Thoracic aorta (tissue), 2 donors: ENCODE measurements around the gene CCNB1. TPM values are rescaled to one million over a fixed set of nuclear protein-coding genes. Genes with fewer than 3 reads are reported as not detected.

ENCODE experiments used
- ATAC-seq: fragments of 150-250 bp; one replicate; pipeline ENCODE4 v1.8.0; 2017; ENCODE audit warnings: low read depth; ENCODE audit not compliant: insufficient number of reproducible peaks, low FRiP score
- DNase-seq: peaks from one replicate; pipeline ENCODE4 v3.0.0-alpha.2; 2020; ENCODE audit warnings: low spot score
- H3K27ac ChIP-seq, 2 donors: fragments of 200-600 bp; sonication (generic); 1 replicate in 1 of 2; 2 replicates in 1 of 2; pipeline ENCODE4 v1.5.1; 2016; ENCODE audit warnings: mild to moderate bottlenecking in 2 of 2, moderate library complexity in 2 of 2
- H3K27me3 ChIP-seq: fragments of 200-600 bp; sonication (generic); replicated peaks from 2 replicates; pipeline ENCODE4 v1.6.0; 2016; ENCODE audit warnings: mild to moderate bottlenecking; ENCODE audit not compliant: insufficient read depth
- H3K36me3 ChIP-seq: fragments of 200-600 bp; sonication (generic); one replicate; pipeline ENCODE4 v1.5.1; 2016
- H3K4me1 ChIP-seq, 2 donors: fragments of 200-600 bp; sonication (generic); 1 replicate in 1 of 2; 2 replicates in 1 of 2; pipeline versions ENCODE4 v1.5.1 to v1.6.0; 2016; ENCODE audit warnings: low read depth in 2 of 2, mild to moderate bottlenecking in 1 of 2; ENCODE audit not compliant: control insufficient read depth in 1 of 2
- H3K4me3 ChIP-seq: fragments of 200-600 bp; sonication (generic); 2 replicates; pipeline ENCODE4 v1.5.1; 2016; ENCODE audit warnings: mild to moderate bottlenecking
- H3K9me3 ChIP-seq: fragments of 200-600 bp; sonication (generic); 2 replicates; pipeline ENCODE4 v1.5.1; 2016
- total RNA-seq, 2 donors: library from RNA; depleted of rRNA; stranded (reverse); fragments of >200 nt; gene quantifications; one replicate each; pipeline versions ENCODE4 v1.1.0 to v1.2.3, GENCODE V29; 2016
- TF ChIP-seq, protein P1 (sequence below): fragments of 200-600 bp; sonication (generic); IDR thresholded peaks from one replicate; pipeline ENCODE4 v1.5.1; 2019; ENCODE audit warnings: antibody characterized with exemption

Gene CCNB1
- total RNA-seq, 2 donors from 2014 or later: 9.4 TPM; not detected in 1

DNA sequence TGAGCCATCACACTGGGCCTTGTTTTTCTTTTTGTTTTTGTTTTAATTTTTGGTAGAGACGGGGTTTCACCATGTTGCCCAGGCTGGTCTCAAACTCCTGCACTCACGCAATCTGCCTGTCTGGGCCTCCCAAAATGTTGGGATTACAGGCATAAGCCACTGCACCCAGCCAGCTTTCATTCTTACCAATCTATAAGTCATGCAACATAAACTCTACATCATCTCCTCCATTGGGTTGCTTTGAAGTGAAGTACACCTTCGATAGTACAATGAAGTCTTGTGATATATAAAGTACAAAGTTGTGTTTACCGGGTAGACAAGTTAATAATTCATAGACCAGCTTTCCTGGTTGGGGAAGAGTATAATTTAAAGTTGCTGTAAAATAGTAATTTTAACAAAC lies 58.9 kb downstream of the CCNB1 start:
- Histone ChIP-seq H3K4me1 (no peaks in the 10 kb centered on the region), H3K9me3 (no peaks in the 10 kb centered on the region), H3K36me3 (peaks cover 26% of the 10 kb centered on the region), H3K4me3 (no peak overlapping the region), H3K27ac (no peak overlapping the region), H3K27me3 (no peaks in the 10 kb centered on the region)
- DNase-seq (no peak), ATAC-seq (no peak)
- TF ChIP-seq, protein P1, sequence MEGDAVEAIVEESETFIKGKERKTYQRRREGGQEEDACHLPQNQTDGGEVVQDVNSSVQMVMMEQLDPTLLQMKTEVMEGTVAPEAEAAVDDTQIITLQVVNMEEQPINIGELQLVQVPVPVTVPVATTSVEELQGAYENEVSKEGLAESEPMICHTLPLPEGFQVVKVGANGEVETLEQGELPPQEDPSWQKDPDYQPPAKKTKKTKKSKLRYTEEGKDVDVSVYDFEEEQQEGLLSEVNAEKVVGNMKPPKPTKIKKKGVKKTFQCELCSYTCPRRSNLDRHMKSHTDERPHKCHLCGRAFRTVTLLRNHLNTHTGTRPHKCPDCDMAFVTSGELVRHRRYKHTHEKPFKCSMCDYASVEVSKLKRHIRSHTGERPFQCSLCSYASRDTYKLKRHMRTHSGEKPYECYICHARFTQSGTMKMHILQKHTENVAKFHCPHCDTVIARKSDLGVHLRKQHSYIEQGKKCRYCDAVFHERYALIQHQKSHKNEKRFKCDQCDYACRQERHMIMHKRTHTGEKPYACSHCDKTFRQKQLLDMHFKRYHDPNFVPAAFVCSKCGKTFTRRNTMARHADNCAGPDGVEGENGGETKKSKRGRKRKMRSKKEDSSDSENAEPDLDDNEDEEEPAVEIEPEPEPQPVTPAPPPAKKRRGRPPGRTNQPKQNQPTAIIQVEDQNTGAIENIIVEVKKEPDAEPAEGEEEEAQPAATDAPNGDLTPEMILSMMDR: no peak

Other genes with a start within 250 kb of the CCNB1 start
- gene SLC30A5, start 73.1 kb upstream of the CCNB1 start, total RNA-seq: 10 to 100 TPM; 42.8 to 64.3 TPM
- gene CENPH, start 22.4 kb downstream of the CCNB1 start, total RNA-seq: 1 to 10 TPM; 1.3 to 1.8 TPM
- 10 to 100 TPM in 1 of 2 donors, 1 to 10 TPM in 1; 9.2 to 23.4 TPM for gene CDK7, start 67.7 kb downstream of the CCNB1 start, total RNA-seq
- 1 to 10 TPM; 6.1 to 9.6 TPM for gene CCDC125, start 165.7 kb downstream of the CCNB1 start, total RNA-seq
- 10 to 100 TPM in 1 of 2 donors, 1 to 10 TPM in 1; 9.1 to 36.8 TPM for gene AK6, start 202.4 kb downstream of the CCNB1 start, total RNA-seq
- 10 to 100 TPM in 1 of 2 donors, 1 to 10 TPM in 1; 7.9 to 40.8 TPM for gene TAF9, start 202.4 kb downstream of the CCNB1 start, total RNA-seq
- 10 to 100 TPM; 19.4 to 23.9 TPM for gene RAD17, start 202.7 kb downstream of the CCNB1 start, total RNA-seq
- 1 to 10 TPM in 1 of 2 donors, under 1 TPM in 1; 0.81 to 2.4 TPM for gene MARVELD2, start 248.0 kb downstream of the CCNB1 start, total RNA-seq